Measurements from ENCODE around the gene FIGNL2. TPM values are rescaled to one million over a fixed set of nuclear protein-coding genes. Genes with fewer than 3 reads are reported as not detected.

FIGNL2 gene
- total RNA-seq, 2 donors from 2014 or later = 0.33 to 0.52 TPM

- Histone ChIP-seq H3K9me3 (no peaks in the 10 kb centered on the region), H3K27me3 (peaks cover 0 to 17% of the 10 kb centered on the region in 2 donors), H3K36me3 (replicated peaks in 1 of 2; ENCODE audit: insufficient read depth in 1 of 2, low read depth in 2 of 2) (no peaks in the 10 kb centered on the region), H3K27ac (no peak overlapping the region), H3K4me3 (no peak overlapping the region), H3K4me1 (peaks cover 20% of the 10 kb centered on the region)
- DNase-seq = no peak
- intact Hi-C loops (cut with DNase I) = no loop called here
- ATAC-seq = no peak
- TF ChIP-seq CTCF (IDR thresholded peaks at IDR 0.05) = no peak
- TF ChIP-seq POLR2A (IDR thresholded peaks at IDR 0.05) = no peak
- 90 to 95% methylated on average over 12 of the region's 12 CpGs for WGBS, 2 donors
These were observed 19.4 kb upstream of the FIGNL2 start for GRCh38 chr12:51867796-51868428.

- H3K27me3 ChIP-seq = peaks cover 0 to 17% of the 10 kb centered on the region in 2 donors
- DNase-seq = no peak
These were observed 18.9 kb upstream of the FIGNL2 start for GRCh38 chr12:51867371-51867770.

GRCh38 chr12:51866762-51867161 lies 18.2 kb upstream of the FIGNL2 start:
- 89 to 96% methylated on average over 8 of the region's 8 CpGs for WGBS, 2 donors
- no peaks in the 10 kb centered on the region for H3K36me3 ChIP-seq (replicated peaks in 1 of 2; ENCODE audit: insufficient read depth in 1 of 2, low read depth in 2 of 2)
- intact Hi-C loops (cut with DNase I) = no loop called here
- no peak overlapping the region for H3K4me3 ChIP-seq
- no peak overlapping the region for H3K27ac ChIP-seq
- DNase-seq (no peak), ATAC-seq (no peak)
- no peak for TF ChIP-seq POLR2A (IDR thresholded peaks at IDR 0.05)
- TF ChIP-seq CTCF (IDR thresholded peaks at IDR 0.05) = no peak
- H3K4me1 ChIP-seq = peaks cover 20% of the 10 kb centered on the region
- H3K9me3 ChIP-seq = no peaks in the 10 kb centered on the region
- H3K27me3 ChIP-seq = peaks cover 0 to 17% of the 10 kb centered on the region in 2 donors

More at GRCh38 chr12:51867371-51867770, 18.9 kb upstream of the FIGNL2 start:
- Histone ChIP-seq H3K4me1 (peaks cover 20% of the 10 kb centered on the region), H3K27ac (no peak overlapping the region), H3K9me3 (no peaks in the 10 kb centered on the region), H3K36me3 (replicated peaks in 1 of 2; ENCODE audit: insufficient read depth in 1 of 2, low read depth in 2 of 2) (no peaks in the 10 kb centered on the region), H3K4me3 (no peak overlapping the region)
- no peak for TF ChIP-seq POLR2A (IDR thresholded peaks at IDR 0.05)
- TF ChIP-seq CTCF (IDR thresholded peaks at IDR 0.05) = no peak
- no peak for ATAC-seq
- intact Hi-C loops (cut with DNase I) = no loop called here

GRCh38 chr12:51866324-51866723 lies 17.8 kb upstream of the FIGNL2 start:
- peaks cover 20% of the 10 kb centered on the region for H3K4me1 ChIP-seq
- no peak overlapping the region for H3K4me3 ChIP-seq
- TF ChIP-seq POLR2A (IDR thresholded peaks at IDR 0.05) = no peak
- TF ChIP-seq CTCF (IDR thresholded peaks at IDR 0.05) = no peak
- no peaks in the 10 kb centered on the region for H3K36me3 ChIP-seq (replicated peaks in 1 of 2; ENCODE audit: insufficient read depth in 1 of 2, low read depth in 2 of 2)
- DNase-seq (no peak), ATAC-seq (no peak)
- intact Hi-C loops (cut with DNase I) = no loop called here
- H3K27me3 ChIP-seq = peaks cover 0 to 17% of the 10 kb centered on the region in 2 donors
- 87 to 88% methylated on average over 4 of the region's 4 CpGs for WGBS, 2 donors
- H3K27ac ChIP-seq = no peak overlapping the region
- H3K9me3 ChIP-seq = no peaks in the 10 kb centered on the region

GRCh38 chr12:51865757-51866270 lies 17.3 kb upstream of the FIGNL2 start:
- H3K4me1 ChIP-seq = peaks cover 20% of the 10 kb centered on the region
- H3K27ac ChIP-seq = no peak overlapping the region
- intact Hi-C loops (cut with DNase I) = no loop called here
- H3K36me3 ChIP-seq (replicated peaks in 1 of 2; ENCODE audit: insufficient read depth in 1 of 2, low read depth in 2 of 2) = no peaks in the 10 kb centered on the region
- WGBS, 2 donors = 90% methylated on average over 7 of the region's 7 CpGs; no CpG with 5 or more reads in 1 of the 2 donors
- DNase-seq (no peak), ATAC-seq (no peak)
- TF ChIP-seq CTCF (IDR thresholded peaks at IDR 0.05) = no peak
- no peak for TF ChIP-seq POLR2A (IDR thresholded peaks at IDR 0.05)
- H3K27me3 ChIP-seq = peaks cover 0 to 17% of the 10 kb centered on the region in 2 donors
- no peaks in the 10 kb centered on the region for H3K9me3 ChIP-seq
- no peak overlapping the region for H3K4me3 ChIP-seq

Data from body of pancreas (tissue), 4 donors.